Ishikawa (cell line): Measurements from ENCODE around the gene DUSP22.

Source experiments
- CREB1 ChIP-seq: IDR thresholded peaks from 2 replicates; pipeline ENCODE4 v1.6.1; 2012; ENCODE audit warnings: low read depth
- NFIC ChIP-seq: IDR thresholded peaks from 2 replicates; pipeline ENCODE4 v1.6.1; 2012
- TEAD4 ChIP-seq: IDR thresholded peaks from 2 replicates; pipeline ENCODE4 v1.6.1; 2012
- YY1 ChIP-seq: IDR thresholded peaks from 2 replicates; pipeline ENCODE4 v1.6.1; 2012; ENCODE audit warnings: low read depth
- TF ChIP-seq, protein P1 (sequence below): IDR thresholded peaks from 2 replicates; pipeline ENCODE4 v1.6.1; 2012

DNA sequence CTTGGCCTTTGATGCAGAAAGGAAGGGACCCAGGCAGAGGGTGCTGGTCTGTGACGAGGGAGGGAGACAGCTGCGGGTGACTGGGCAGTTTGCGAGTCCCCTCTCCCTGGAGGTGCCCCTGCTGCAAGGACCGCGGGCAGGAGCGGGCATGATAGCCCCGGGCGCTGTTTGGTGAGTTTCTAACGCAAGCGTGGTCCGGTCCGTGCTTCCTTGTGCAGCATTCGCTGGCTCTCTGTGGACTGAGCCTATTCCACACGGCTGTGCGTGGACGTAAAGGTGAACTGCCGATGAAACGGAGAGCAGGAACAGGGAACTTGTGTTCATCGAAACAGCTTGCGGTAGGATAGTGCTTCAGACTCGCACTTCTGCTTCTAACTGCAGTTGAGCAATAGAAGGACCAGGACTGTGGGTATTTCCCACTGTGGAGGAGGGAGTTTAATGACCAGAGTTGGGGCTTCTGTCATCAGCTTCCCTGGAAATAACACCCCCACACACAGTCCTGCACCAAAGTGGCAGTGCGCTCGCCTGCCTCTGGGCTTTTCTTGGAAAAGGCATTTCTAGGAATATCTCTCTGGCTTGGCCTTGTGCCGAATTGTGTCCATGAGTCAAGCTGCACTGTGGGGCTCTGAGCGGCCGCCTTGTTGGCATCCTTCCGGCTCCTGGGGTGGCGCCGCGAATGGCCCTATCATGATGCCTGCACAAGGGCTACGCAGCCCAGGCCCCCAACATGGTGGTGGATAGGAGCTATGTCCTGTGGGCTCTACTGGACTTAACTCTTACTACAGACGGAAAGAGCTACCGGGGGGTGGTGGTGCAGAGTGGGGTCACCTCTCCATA, 48.9 kb downstream of the DUSP22 start:
- TF ChIP-seq, protein P1, sequence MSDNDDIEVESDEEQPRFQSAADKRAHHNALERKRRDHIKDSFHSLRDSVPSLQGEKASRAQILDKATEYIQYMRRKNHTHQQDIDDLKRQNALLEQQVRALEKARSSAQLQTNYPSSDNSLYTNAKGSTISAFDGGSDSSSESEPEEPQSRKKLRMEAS: no peak
- no peak for TF ChIP-seq CREB1
- no peak for TF ChIP-seq TEAD4
- no peak for TF ChIP-seq NFIC
- TF ChIP-seq YY1: no peak
